Kidney glomerular epithelial cell (primary cell): ENCODE results near the gene KRT24.

ENCODE experiments used
- DNase-seq: peaks from one replicate; lab custom pipeline; 2025; lab: John Stamatoyannopoulos, UW

KRT24 gene

DNA sequence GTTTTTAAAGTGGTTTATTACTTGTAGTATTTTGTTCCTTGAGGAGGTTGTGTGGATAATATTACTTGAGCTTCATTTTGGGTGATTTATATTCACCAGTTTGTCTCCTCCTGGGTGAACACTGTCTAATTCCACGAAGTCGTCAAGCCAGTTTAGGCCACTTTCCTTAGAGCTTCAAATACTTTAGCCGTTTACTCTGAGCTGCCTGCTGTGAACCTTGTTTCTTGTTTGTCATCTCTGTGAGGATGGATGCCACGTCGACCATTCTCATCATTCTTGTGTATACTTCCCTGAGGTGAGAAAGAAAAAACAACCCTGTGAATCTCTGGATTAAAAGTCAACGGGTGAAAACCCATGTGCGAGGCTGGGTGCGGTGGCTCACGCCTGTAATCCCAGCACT, 9.0 kb downstream of the KRT24 start:
- DNase-seq: no peak

GRCh38 chr17:40687106-40687505, 16.4 kb downstream of the KRT24 start:
- no peak for DNase-seq

- DNase-seq: no peak
Measured at GRCh38 chr17:40686192-40686591, 17.4 kb downstream of the KRT24 start.

- no peak for DNase-seq
Measured at GRCh38 chr17:40680998-40681397, 22.6 kb downstream of the KRT24 start.

DNA sequence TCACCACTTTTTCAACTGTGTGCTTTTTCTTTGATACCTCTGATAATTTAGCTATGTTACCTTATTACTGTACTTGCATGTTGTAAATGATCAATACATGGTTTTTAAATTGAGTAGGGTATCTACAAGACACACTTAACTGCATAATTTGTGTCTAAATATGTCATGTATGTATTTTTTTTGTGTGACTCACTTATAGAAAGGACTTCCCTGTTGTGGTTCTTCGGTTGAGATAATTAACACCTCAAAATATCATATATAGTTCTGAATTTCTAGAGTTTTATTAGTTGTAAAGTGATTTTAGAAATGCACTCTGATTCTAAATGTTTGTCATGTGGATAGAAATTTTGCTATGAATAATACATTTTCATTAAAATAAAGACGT, 24.0 kb downstream of the KRT24 start:
- DNase-seq: no peak

DNA sequence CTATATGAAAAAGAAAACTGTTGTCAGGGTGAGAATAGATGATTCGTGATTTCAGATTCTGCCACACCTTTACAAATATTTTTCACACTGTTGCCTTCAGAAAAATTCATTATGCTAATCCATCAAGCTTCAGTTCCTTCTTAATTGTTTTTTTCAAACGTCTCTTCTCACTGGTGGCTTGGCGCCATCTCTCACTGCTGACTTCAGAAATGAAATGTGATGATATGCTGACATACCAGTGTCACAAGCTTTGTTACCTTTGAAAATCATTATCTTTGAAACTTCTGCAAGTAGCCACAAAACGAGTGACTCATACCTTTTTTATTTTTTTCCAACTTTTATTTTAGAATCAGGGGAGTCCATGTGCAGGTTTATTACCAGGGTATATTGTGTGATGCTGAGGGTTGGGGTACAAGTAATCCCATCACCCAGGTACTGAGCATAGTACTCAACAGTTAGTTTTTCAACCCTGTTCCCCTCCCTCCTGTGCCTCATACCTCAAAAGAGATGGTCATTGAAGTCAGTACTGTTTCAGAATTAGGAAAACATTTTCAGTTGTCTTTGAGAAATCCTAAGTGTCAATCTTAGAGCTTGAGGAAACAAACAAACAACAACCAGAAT, 24.5 kb downstream of the KRT24 start:
- DNase-seq: peak; percentile 29

- DNase-seq: no peak
Measured at GRCh38 chr17:40675905-40676304, 27.6 kb downstream of the KRT24 start.

DNA sequence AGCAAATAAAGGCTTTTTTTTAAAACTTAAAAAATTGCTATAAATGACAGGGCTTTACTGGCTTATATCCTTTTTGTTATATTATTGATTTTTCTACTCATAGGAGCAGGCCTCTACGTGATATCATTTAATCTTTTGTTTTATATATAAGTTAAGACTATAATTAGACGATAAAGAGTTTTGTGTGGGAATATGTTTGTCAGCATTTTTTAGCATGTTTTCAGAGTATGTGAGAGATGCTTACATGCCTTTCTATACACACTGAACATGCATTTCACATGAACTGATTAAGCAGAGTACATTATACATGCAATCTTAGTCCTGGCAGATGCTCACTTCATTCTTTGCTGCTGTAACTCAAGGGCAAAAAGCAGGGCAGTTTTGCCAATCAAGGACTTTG, 30.9 kb downstream of the KRT24 start:
- no peak for DNase-seq

GRCh38 chr17:40671282-40671681, 32.3 kb downstream of the KRT24 start:
- no peak for DNase-seq

- DNase-seq: peak; percentile 55
Measured at GRCh38 chr17:40666331-40666730, 37.2 kb downstream of the KRT24 start.

GRCh38 chr17:40664582-40665333, 38.8 kb downstream of the KRT24 start, which contains the start of gene KRT222:
TSS of gene KRT222 (minus strand) at chr17:40665177. CDS start at chr17:40665099, 78 bp downstream.
- no peak for DNase-seq

- DNase-seq: no peak
Measured at GRCh38 chr17:40663252-40663651, 40.3 kb downstream of the KRT24 start.

GRCh38 chr17:40659911-40660310, 43.6 kb downstream of the KRT24 start:
- no peak for DNase-seq

- no peak for DNase-seq
Measured at GRCh38 chr17:40658396-40658795, 45.2 kb downstream of the KRT24 start.

GRCh38 chr17:40651939-40652338, 51.6 kb downstream of the KRT24 start:
- no peak for DNase-seq

DNA sequence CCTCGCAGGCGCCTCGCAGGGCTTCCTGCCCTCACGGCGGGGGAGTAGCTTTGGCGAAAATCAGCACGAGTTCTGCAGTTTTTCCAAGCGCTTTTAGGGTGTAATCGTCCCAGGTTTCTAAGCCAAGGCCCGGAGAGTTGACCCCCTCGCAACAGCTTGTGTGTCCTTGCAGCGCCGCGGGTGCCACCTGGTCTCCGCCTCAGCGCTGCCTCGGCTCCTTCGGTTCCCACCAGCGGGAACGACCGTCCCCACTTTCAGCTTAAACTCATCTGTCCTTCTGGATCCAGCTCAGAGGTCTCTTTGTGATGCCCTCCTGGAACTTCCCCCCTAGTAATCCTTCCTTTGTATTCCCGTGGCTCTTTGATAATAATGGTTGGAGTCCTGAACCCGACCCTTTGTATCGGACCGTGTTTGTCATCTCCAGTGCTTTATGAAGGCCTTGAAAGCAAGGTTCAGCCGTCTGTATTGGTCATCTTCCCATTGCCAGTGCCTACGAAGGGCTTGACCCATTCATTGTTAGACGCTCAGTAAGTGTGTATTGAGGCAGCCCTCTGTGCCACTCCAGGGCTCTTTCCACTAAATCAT, 55.1 kb downstream of the KRT24 start:
- DNase-seq: no peak
